Natural killer cell (primary cell): Measurements from ENCODE around the gene HTR5A. TPM values are rescaled to one million over a fixed set of nuclear protein-coding genes. Genes with fewer than 3 reads are reported as not detected.

Experiments used
- ATAC-seq, 3 donors: fragments of 150-1000 bp in 2 of 3; fragments of 200-7000 bp in 1 of 3; cut with Tn5 transposase; 1 replicate in 1 of 3; 2 replicates in 2 of 3; pipeline ENCODE4 v1.10.0; 2021; ENCODE audit warnings: mild to moderate bottlenecking in 2 of 3, moderate library complexity in 2 of 3
- DNase-seq, 2 donors: peaks; one replicate each; pipeline versions ENCODE4 v3.0.0 to v3.0.0-alpha.2; 2013 to 2021; ENCODE audit warnings: mixed read lengths in 1 of 2
- H3K27ac ChIP-seq: one replicate; pipeline ENCODE4 v1.5.1; 2013; ENCODE audit warnings: mild to moderate bottlenecking, low read length
- H3K27me3 ChIP-seq: one replicate; pipeline ENCODE4 v1.6.1; 2013; ENCODE audit warnings: low read length; ENCODE audit not compliant: control insufficient read depth, insufficient read depth
- H3K36me3 ChIP-seq: one replicate; pipeline ENCODE4 v1.6.1; 2013; ENCODE audit warnings: low read length; ENCODE audit not compliant: control insufficient read depth, insufficient read depth
- H3K4me1 ChIP-seq: one replicate; pipeline ENCODE4 v1.6.1; 2013; ENCODE audit warnings: low read length; ENCODE audit not compliant: control insufficient read depth, insufficient read depth
- H3K4me3 ChIP-seq: one replicate; pipeline ENCODE4 v1.5.1; 2013; ENCODE audit warnings: low read length
- H3K9me3 ChIP-seq: one replicate; pipeline ENCODE4 v1.6.1; 2013; ENCODE audit warnings: low read length; ENCODE audit not compliant: control insufficient read depth, insufficient read depth
- H3K27ac Mint-ChIP-seq, 2 donors: one replicate each; pipeline ENCODE4 v1.8.0; 2022; ENCODE audit warnings: mild to moderate bottlenecking in 2 of 2, mixed read lengths in 2 of 2, moderate library complexity in 1 of 2
- H3K27me3 Mint-ChIP-seq, 2 donors: one replicate each; pipeline ENCODE4 v1.8.0; 2022; ENCODE audit warnings: low read depth in 2 of 2, mixed read lengths in 2 of 2
- H3K36me3 Mint-ChIP-seq: one replicate; pipeline ENCODE4 v1.8.0; 2022; ENCODE audit warnings: mixed read lengths
- H3K4me1 Mint-ChIP-seq, 2 donors: one replicate each; pipeline ENCODE4 v1.8.0; 2022; ENCODE audit warnings: mixed read lengths in 2 of 2
- H3K4me3 Mint-ChIP-seq: one replicate; pipeline ENCODE4 v1.8.0; 2022; ENCODE audit warnings: mild to moderate bottlenecking, moderate library complexity, mixed read lengths
- H3K9me3 Mint-ChIP-seq, 2 donors: one replicate each; pipeline ENCODE4 v1.8.0; 2022; ENCODE audit warnings: mixed read lengths in 2 of 2
- CTCF ChIP-seq: fragments of 200-600 bp; IDR thresholded peaks from one replicate; pipeline ENCODE4 v1.8.0; 2022; ENCODE audit warnings: antibody characterized with exemption
- WGBS: methylation state at CpG from one replicate; pipeline ENCODE4 v1.1.7; 2013; ENCODE audit warnings: missing lambda C conversion rate; ENCODE audit not compliant: insufficient coverage; 5-methylcytosine and 5-hydroxymethylcytosine counted together
- intact Hi-C: fragments of 100-400 bp; cut with micrococcal nuclease; formaldehyde crosslinking; loops from one replicate; pipeline ENCODE4 v1.14.2; 2022
- total RNA-seq, 4 donors: library from RNA; stranded (reverse); fragments of 120-200 nt in 1 of 4; gene quantifications; one replicate each; pipeline versions ENCODE4 v1.2.3 to v1.2.4, GENCODE V29; 2013 to 2022

HTR5A gene
- total RNA-seq, 3 donors from 2014 or later (not counting 1 experiment from before 2014, with no cell fraction given) = not detected

DNA sequence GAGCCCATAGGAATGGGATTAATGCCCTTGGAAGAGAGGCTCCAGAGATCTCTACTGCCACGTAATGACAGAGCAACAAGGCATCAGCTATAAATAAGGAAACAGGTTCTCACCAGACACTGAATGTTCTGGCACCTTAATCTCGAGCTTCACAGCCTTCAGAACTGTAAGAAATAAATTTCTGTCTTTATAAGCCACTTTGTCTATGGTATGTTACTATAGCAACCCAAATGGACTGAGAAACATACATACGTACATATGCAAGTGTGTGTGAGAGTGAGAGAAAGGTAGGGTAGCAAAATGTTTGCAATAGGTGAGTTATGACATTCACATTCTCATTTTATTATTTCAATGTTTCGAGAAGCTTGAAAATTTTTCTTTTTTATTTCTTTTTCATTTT is 22.1 kb upstream of the HTR5A start:
- Mint-ChIP-seq H3K27me3 (peaks cover 3 to 20% of the 10 kb centered on the region in 2 donors), H3K36me3 (no peaks in the 10 kb centered on the region), H3K27ac (no peak overlapping the region), H3K4me3 (no peak overlapping the region), H3K4me1 (no peaks in the 10 kb centered on the region), H3K9me3 (no peaks in the 10 kb centered on the region)
- no peaks in the 10 kb centered on the region for H3K36me3 ChIP-seq
- ATAC-seq (no peak), DNase-seq (no peak)
- intact Hi-C loops = no loop called here
- H3K9me3 ChIP-seq = no peaks in the 10 kb centered on the region
- no peak overlapping the region for H3K4me3 ChIP-seq
- WGBS = 65% methylated on average over 2 of the region's 4 CpGs
- no peaks in the 10 kb centered on the region for H3K27me3 ChIP-seq
- TF ChIP-seq CTCF = no peak
- no peaks in the 10 kb centered on the region for H3K4me1 ChIP-seq
- no peak overlapping the region for H3K27ac ChIP-seq

DNA sequence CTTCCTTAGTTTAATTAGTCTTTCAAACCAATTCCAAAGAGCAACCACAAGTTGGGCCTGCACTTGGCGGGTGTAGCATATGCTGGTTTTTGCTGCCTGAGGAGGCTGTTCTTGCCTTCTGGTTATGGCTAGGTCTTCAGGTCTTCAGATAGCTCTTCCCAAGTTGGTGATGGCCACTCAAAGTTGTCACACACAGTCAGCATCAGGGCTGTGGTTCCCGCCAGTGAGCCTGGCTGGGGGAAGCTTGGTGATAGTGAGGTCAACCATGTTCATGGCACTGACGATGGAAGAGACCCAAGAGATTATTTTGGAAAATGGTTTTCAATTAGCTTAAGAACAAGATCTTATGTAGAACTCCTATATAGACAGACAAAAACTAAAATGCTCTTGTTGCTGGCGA is 18.8 kb upstream of the HTR5A start:
- Mint-ChIP-seq H3K9me3 (no peaks in the 10 kb centered on the region), H3K36me3 (no peaks in the 10 kb centered on the region), H3K4me3 (no peak overlapping the region), H3K27me3 (peaks cover 0 to 5% of the 10 kb centered on the region in 2 donors), H3K4me1 (no peaks in the 10 kb centered on the region), H3K27ac (no peak overlapping the region)
- Histone ChIP-seq H3K9me3 (no peaks in the 10 kb centered on the region), H3K4me3 (no peak overlapping the region), H3K27me3 (no peaks in the 10 kb centered on the region), H3K4me1 (no peaks in the 10 kb centered on the region), H3K36me3 (no peaks in the 10 kb centered on the region), H3K27ac (no peak overlapping the region)
- DNase-seq (no peak), ATAC-seq (no peak)
- no peak for TF ChIP-seq CTCF
- intact Hi-C loops = no loop called here
- WGBS = 80% methylated on average over 4 of the region's 4 CpGs

DNA sequence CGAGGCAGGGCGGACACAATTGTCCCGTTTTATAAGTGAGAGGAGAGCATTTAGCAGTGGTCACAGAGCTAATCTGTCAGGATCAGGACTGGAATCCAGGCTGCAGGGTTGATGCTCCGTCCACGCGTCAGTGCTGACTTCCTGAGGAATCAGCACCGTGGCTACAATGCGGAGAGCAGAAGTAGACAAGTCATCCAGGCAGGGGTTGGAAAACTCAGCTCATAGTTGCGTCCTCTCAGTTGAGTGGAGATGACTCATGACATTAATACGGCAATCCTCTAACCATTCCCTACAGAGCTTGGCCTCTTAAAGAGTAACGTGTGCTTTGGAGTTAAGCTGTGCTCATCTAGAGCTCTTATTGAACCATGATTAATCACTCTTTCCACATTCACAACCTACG is 17.1 kb upstream of the HTR5A start:
- Mint-ChIP-seq H3K27me3 (peaks cover 0 to 5% of the 10 kb centered on the region in 2 donors), H3K9me3 (no peaks in the 10 kb centered on the region), H3K27ac (no peak overlapping the region), H3K4me1 (no peaks in the 10 kb centered on the region), H3K36me3 (no peaks in the 10 kb centered on the region), H3K4me3 (no peak overlapping the region)
- Histone ChIP-seq H3K27ac (no peak overlapping the region), H3K9me3 (no peaks in the 10 kb centered on the region), H3K4me1 (no peaks in the 10 kb centered on the region), H3K4me3 (no peak overlapping the region), H3K36me3 (no peaks in the 10 kb centered on the region), H3K27me3 (no peaks in the 10 kb centered on the region)
- no peak for ATAC-seq
- no peak for TF ChIP-seq CTCF
- WGBS = 79% methylated on average over 12 of the region's 12 CpGs
- intact Hi-C loops = no loop called here
- no peak for DNase-seq

DNA sequence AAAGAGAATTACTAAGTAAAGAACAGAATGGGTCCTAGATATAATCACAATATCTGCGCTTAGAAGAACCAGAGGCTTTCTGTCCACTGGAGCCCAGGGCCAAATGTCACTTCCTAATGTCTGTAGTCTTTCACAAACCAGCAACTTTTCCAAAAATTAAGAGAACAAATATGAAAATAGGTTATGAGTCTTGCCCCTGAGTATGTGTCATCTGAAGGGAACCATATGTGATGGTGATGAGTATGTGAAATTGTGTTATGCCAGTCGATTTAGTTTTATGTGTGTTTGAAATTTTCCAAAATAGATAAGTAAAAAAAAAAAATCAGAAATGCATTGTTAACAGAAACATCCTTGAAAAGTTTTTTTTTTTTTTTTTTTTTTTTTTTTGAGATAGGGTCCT is 15.4 kb upstream of the HTR5A start:
- Histone ChIP-seq H3K9me3 (no peaks in the 10 kb centered on the region), H3K4me3 (no peak overlapping the region), H3K36me3 (no peaks in the 10 kb centered on the region), H3K27me3 (no peaks in the 10 kb centered on the region), H3K4me1 (no peaks in the 10 kb centered on the region), H3K27ac (no peak overlapping the region)
- TF ChIP-seq CTCF = no peak
- 69% methylated on average over 2 of the region's 2 CpGs for WGBS
- H3K27me3 Mint-ChIP-seq = peaks cover 0 to 5% of the 10 kb centered on the region in 2 donors
- H3K36me3 Mint-ChIP-seq = no peaks in the 10 kb centered on the region
- ATAC-seq (no peak), DNase-seq (no peak)
- H3K4me1 Mint-ChIP-seq = no peaks in the 10 kb centered on the region
- H3K9me3 Mint-ChIP-seq = no peaks in the 10 kb centered on the region
- H3K27ac Mint-ChIP-seq = no peak overlapping the region
- no peak overlapping the region for H3K4me3 Mint-ChIP-seq
- intact Hi-C loops = no loop called here
